CD4-positive, alpha-beta memory T cell (primary cell): ENCODE results near the gene DLGAP1. TPM values are rescaled to one million over a fixed set of nuclear protein-coding genes. Genes with fewer than 3 reads are reported as not detected.

Source experiments
- CTCF ChIA-PET: fragments of 350-600 bp; sonication (Branson Sonifier 250); formaldehyde crosslinking; loops from one replicate; lab custom pipeline; 2021; ENCODE audit warnings: inconsistent platforms; ENCODE audit not compliant: partially characterized antibody; lab: Charles Lee
- POLR2A ChIA-PET: fragments of 350-600 bp; sonication (Branson Sonifier 250); formaldehyde crosslinking; loops from one replicate; lab custom pipeline; 2021; ENCODE audit not compliant: partially characterized antibody; lab: Charles Lee
- DNase-seq, 5 donors: peaks; one replicate each; pipeline versions ENCODE4 v3.0.0 to v3.0.0-alpha.2; 2020 to 2022; ENCODE audit warnings: mixed read lengths in 1 of 5
- H3K27ac ChIP-seq: one replicate; pipeline ENCODE4 v1.7.0; 2013; ENCODE audit warnings: low read depth, low read length
- H3K27me3 ChIP-seq: 2 replicates; pipeline ENCODE4 v1.7.0; 2013; ENCODE audit warnings: mild to moderate bottlenecking, low read length, moderate library complexity; ENCODE audit not compliant: insufficient read depth
- H3K36me3 ChIP-seq: 2 replicates; pipeline ENCODE4 v1.7.0; 2013; ENCODE audit warnings: mild to moderate bottlenecking, low read length, moderate library complexity; ENCODE audit not compliant: insufficient read depth
- H3K4me1 ChIP-seq: 2 replicates; pipeline ENCODE4 v1.7.0; 2013; ENCODE audit warnings: mild to moderate bottlenecking, low read length, moderate library complexity; ENCODE audit not compliant: insufficient read depth
- H3K4me3 ChIP-seq, 2 donors: one replicate each; pipeline ENCODE4 v1.7.0; 2013; ENCODE audit warnings: low read length in 2 of 2, mild to moderate bottlenecking in 1 of 2
- H3K9me3 ChIP-seq, 2 donors: one replicate each; pipeline ENCODE4 v1.7.0; 2013; ENCODE audit warnings: low read length in 2 of 2, control low read depth in 1 of 2; ENCODE audit not compliant: control insufficient read depth in 1 of 2
- H3K27ac Mint-ChIP-seq, 7 donors: one replicate each; pipeline ENCODE4 v1.8.0; 2020 to 2021; ENCODE audit warnings: mixed read lengths in 7 of 7, mild to moderate bottlenecking in 6 of 7, inconsistent platforms in 3 of 7, moderate library complexity in 3 of 7
- H3K27me3 Mint-ChIP-seq, 2 donors: one replicate each; pipeline ENCODE4 v1.8.0; 2020 to 2021; ENCODE audit warnings: mixed read lengths in 2 of 2
- H3K36me3 Mint-ChIP-seq, 2 donors: one replicate each; pipeline ENCODE4 v1.8.0; 2020 to 2021; ENCODE audit warnings: mixed read lengths in 2 of 2, inconsistent platforms in 1 of 2, mild to moderate bottlenecking in 1 of 2
- H3K4me1 Mint-ChIP-seq, 4 donors: one replicate each; pipeline ENCODE4 v1.8.0; 2020 to 2021; ENCODE audit warnings: mixed read lengths in 4 of 4, mild to moderate bottlenecking in 1 of 4
- H3K4me3 Mint-ChIP-seq, 8 donors: one replicate each; pipeline ENCODE4 v1.8.0; 2020 to 2021; ENCODE audit warnings: mixed read lengths in 8 of 8, mild to moderate bottlenecking in 7 of 8, moderate library complexity in 6 of 8, inconsistent platforms in 3 of 8
- H3K9me3 Mint-ChIP-seq, 8 donors: one replicate each; pipeline ENCODE4 v1.8.0; 2020 to 2021; ENCODE audit warnings: mixed read lengths in 8 of 8, mild to moderate bottlenecking in 5 of 8, inconsistent platforms in 3 of 8, moderate library complexity in 1 of 8
- intact Hi-C: fragments of 100-400 bp; cut with micrococcal nuclease; formaldehyde crosslinking; loops from one replicate; pipeline ENCODE4 v1.15.1; 2023
- polyA plus RNA-seq, 2 donors: library from polyadenylated mRNA; unstranded; fragments of 300-500 nt; fragmentation: Illumina TruSeq; gene quantifications; one replicate each; pipeline ENCODE4 v1.2.3, GENCODE V29; 2021
- total RNA-seq, 2 experiments: library from RNA; stranded (reverse); gene quantifications; one replicate each; pipeline ENCODE4 v1.2.3, GENCODE V29; 2021

The DLGAP1 gene
- total and polyA plus RNA-seq, 4 experiments from 2014 or later: 0.17 to 0.71 (median 0.45) TPM

- ChIA-PET CTCF (no interaction called here), POLR2A (no interaction called here)
- Mint-ChIP-seq H3K36me3 (no peaks in the 10 kb centered on the region), H3K4me3 (no peak overlapping the region), H3K9me3 (no peaks in the 10 kb centered on the region), H3K27me3 (no peaks in the 10 kb centered on the region), H3K27ac (no peak overlapping the region), H3K4me1 (peaks cover 0 to 1% (median 0%) of the 10 kb centered on the region in 4 donors)
- DNase-seq: no peak
- H3K4me3 ChIP-seq: no peak overlapping the region
- no peak overlapping the region for H3K27ac ChIP-seq
- intact Hi-C loops: no loop called here
- no peaks in the 10 kb centered on the region for H3K36me3 ChIP-seq
- no peaks in the 10 kb centered on the region for H3K4me1 ChIP-seq
- H3K27me3 ChIP-seq: no peaks in the 10 kb centered on the region
- H3K9me3 ChIP-seq: no peaks in the 10 kb centered on the region
These were observed 838.4 kb downstream of the DLGAP1 start for GRCh38 chr18:3616744-3617143.

- Mint-ChIP-seq H3K27ac (no peak overlapping the region), H3K4me3 (no peak overlapping the region), H3K27me3 (no peaks in the 10 kb centered on the region), H3K36me3 (no peaks in the 10 kb centered on the region), H3K4me1 (peaks cover 0 to 3% (median 0%) of the 10 kb centered on the region in 4 donors), H3K9me3 (no peaks in the 10 kb centered on the region)
- Histone ChIP-seq H3K27ac (no peak overlapping the region), H3K36me3 (no peaks in the 10 kb centered on the region), H3K9me3 (no peaks in the 10 kb centered on the region), H3K4me3 (no peak overlapping the region), H3K27me3 (no peaks in the 10 kb centered on the region), H3K4me1 (no peaks in the 10 kb centered on the region)
- no peak for DNase-seq
- CTCF ChIA-PET: interaction anchor here (0.7 kb wide), 1 partner anchor 42 kb away, joined by 3 read pairs; no protein-coding TSS in a partner anchor
- POLR2A ChIA-PET: no interaction called here
- intact Hi-C loops: no loop called here
These were observed 839.0 kb downstream of the DLGAP1 start for GRCh38 chr18:3616142-3616541.

- H3K4me1 Mint-ChIP-seq: peaks cover 0 to 3% (median 0%) of the 10 kb centered on the region in 4 donors
- no peak for DNase-seq
- H3K36me3 Mint-ChIP-seq: no peaks in the 10 kb centered on the region
- ChIA-PET CTCF (interaction anchor here (0.6 to 0.7 kb wide), 2 partner anchors 43 to 168 kb away, joined by 3 read pairs; no protein-coding TSS in a partner anchor), POLR2A (no interaction called here)
- Histone ChIP-seq H3K4me3 (no peak overlapping the region), H3K27ac (no peak overlapping the region), H3K36me3 (no peaks in the 10 kb centered on the region), H3K27me3 (no peaks in the 10 kb centered on the region), H3K9me3 (no peaks in the 10 kb centered on the region), H3K4me1 (no peaks in the 10 kb centered on the region)
- H3K9me3 Mint-ChIP-seq: no peaks in the 10 kb centered on the region
- intact Hi-C loops: no loop called here
- H3K4me3 Mint-ChIP-seq: no peak overlapping the region
- H3K27ac Mint-ChIP-seq: peak overlapping the region in 1 of 7 donors; percentile 19
- no peaks in the 10 kb centered on the region for H3K27me3 Mint-ChIP-seq
These were observed 839.6 kb downstream of the DLGAP1 start for GRCh38 chr18:3615374-3615985.

- H3K36me3 ChIP-seq: no peaks in the 10 kb centered on the region
- CTCF ChIA-PET: interaction anchor here (1.1 to 2.0 kb wide), 2 partner anchors 27 to 54 kb away, joined by 4 to 8 read pairs; no protein-coding TSS in a partner anchor
- H3K27me3 ChIP-seq: no peaks in the 10 kb centered on the region
- no peaks in the 10 kb centered on the region for H3K9me3 ChIP-seq
- no peak overlapping the region for H3K4me3 ChIP-seq
- no peak for DNase-seq
- H3K4me1 ChIP-seq: peaks cover 9% of the 10 kb centered on the region
- H3K4me3 Mint-ChIP-seq: no peak overlapping the region
- peaks cover 8 to 16% (median 9%) of the 10 kb centered on the region in 4 donors for H3K4me1 Mint-ChIP-seq
- intact Hi-C loops: no loop called here
- H3K36me3 Mint-ChIP-seq: no peaks in the 10 kb centered on the region
- peak overlapping the region in 1 of 7 donors; percentile 24 for H3K27ac Mint-ChIP-seq
- no peak overlapping the region for H3K27ac ChIP-seq
- H3K27me3 Mint-ChIP-seq: no peaks in the 10 kb centered on the region
- POLR2A ChIA-PET: interaction anchor here (1.3 to 1.7 kb wide), 2 partner anchors 9 to 366 kb away, joined by 3 to 4 read pairs; no protein-coding TSS in a partner anchor
- no peaks in the 10 kb centered on the region for H3K9me3 Mint-ChIP-seq
These were observed 842.8 kb downstream of the DLGAP1 start for GRCh38 chr18:3612315-3612714.

- ChIA-PET CTCF (interaction anchor here (1.1 to 2.0 kb wide), 4 partner anchors 17 to 314 kb away, joined by 3 to 8 read pairs (median 4); no protein-coding TSS in a partner anchor), POLR2A (interaction anchor here (1.3 to 1.7 kb wide), 2 partner anchors 8 to 365 kb away, joined by 3 to 4 read pairs; no protein-coding TSS in a partner anchor)
- peaks cover 18% of the 10 kb centered on the region for H3K4me1 ChIP-seq
- Mint-ChIP-seq H3K9me3 (no peaks in the 10 kb centered on the region), H3K36me3 (no peaks in the 10 kb centered on the region), H3K27ac (peak overlapping the region in 1 of 7 donors; percentile 55), H3K4me1 (peaks cover 8 to 16% (median 11%) of the 10 kb centered on the region in 4 donors), H3K27me3 (no peaks in the 10 kb centered on the region), H3K4me3 (peak overlapping the region in 1 of 8 donors; percentile 45)
- H3K9me3 ChIP-seq: no peaks in the 10 kb centered on the region
- no peak for DNase-seq
- H3K4me3 ChIP-seq: no peak overlapping the region
- H3K27ac ChIP-seq: no peak overlapping the region
- H3K36me3 ChIP-seq: no peaks in the 10 kb centered on the region
- H3K27me3 ChIP-seq: no peaks in the 10 kb centered on the region
- intact Hi-C loops: no loop called here
These were observed 843.6 kb downstream of the DLGAP1 start for GRCh38 chr18:3611313-3612090.

- no peaks in the 10 kb centered on the region for H3K9me3 ChIP-seq
- H3K4me1 Mint-ChIP-seq: peaks cover 8 to 16% (median 11%) of the 10 kb centered on the region in 4 donors
- intact Hi-C loops: no loop called here
- ChIA-PET POLR2A (no interaction called here), CTCF (interaction anchor here (1.1 to 1.2 kb wide), 2 partner anchors 16 to 313 kb away, joined by 3 to 4 read pairs; no protein-coding TSS in a partner anchor)
- no peaks in the 10 kb centered on the region for H3K36me3 Mint-ChIP-seq
- no peak overlapping the region for H3K4me3 ChIP-seq
- no peak overlapping the region for H3K27ac ChIP-seq
- DNase-seq: no peak
- H3K9me3 Mint-ChIP-seq: no peaks in the 10 kb centered on the region
- peaks cover 23% of the 10 kb centered on the region for H3K4me1 ChIP-seq
- H3K27me3 ChIP-seq: no peaks in the 10 kb centered on the region
- H3K27ac Mint-ChIP-seq: no peak overlapping the region
- no peak overlapping the region for H3K4me3 Mint-ChIP-seq
- H3K36me3 ChIP-seq: no peaks in the 10 kb centered on the region
- H3K27me3 Mint-ChIP-seq: no peaks in the 10 kb centered on the region
These were observed 844.3 kb downstream of the DLGAP1 start for GRCh38 chr18:3610813-3611212.

- Histone ChIP-seq H3K4me3 (no peak overlapping the region), H3K27me3 (no peaks in the 10 kb centered on the region), H3K4me1 (peaks cover 29% of the 10 kb centered on the region), H3K36me3 (no peaks in the 10 kb centered on the region), H3K27ac (no peak overlapping the region), H3K9me3 (no peaks in the 10 kb centered on the region)
- Mint-ChIP-seq H3K36me3 (no peaks in the 10 kb centered on the region), H3K27ac (peak overlapping the region in 1 of 7 donors; percentile 10), H3K4me1 (peaks cover 8 to 16% (median 11%) of the 10 kb centered on the region in 4 donors), H3K27me3 (no peaks in the 10 kb centered on the region), H3K9me3 (no peaks in the 10 kb centered on the region), H3K4me3 (no peak overlapping the region)
- no peak for DNase-seq
- intact Hi-C loops: no loop called here
- ChIA-PET POLR2A (no interaction called here), CTCF (interaction anchor here (1.2 to 2.6 kb wide), 2 partner anchors 15 to 25 kb away, joined by 4 to 6 read pairs; no protein-coding TSS in a partner anchor)
These were observed 844.9 kb downstream of the DLGAP1 start for GRCh38 chr18:3610188-3610708.
